T-cell (primary cell): ENCODE data around the gene SMURF1. TPM values are rescaled to one million over a fixed set of nuclear protein-coding genes. Genes with fewer than 3 reads are reported as not detected.

Source experiments
- ATAC-seq, 4 experiments: fragments of 200-7000 bp in 3 of 4; fragments of 150-1000 bp in 1 of 4; cut with Tn5 transposase; replicated peaks in 1 of 4; 1 replicate in 3 of 4; 2 replicates in 1 of 4; pipeline ENCODE4 v1.10.0; 2021; ENCODE audit warnings: moderate library complexity in 3 of 4, mild to moderate bottlenecking in 2 of 4, moderate number of reproducible peaks in 1 of 4
- CTCF ChIA-PET, 2 donors: fragments of 300-600 bp; sonication (Branson Sonifier 250); formaldehyde crosslinking; loops; one replicate each; lab custom pipeline; 2022; ENCODE audit warnings: antibody characterized with exemption in 2 of 2; lab: Charles Lee
- POLR2A ChIA-PET, 2 donors: fragments of 300-600 bp; sonication (Branson Sonifier 250); formaldehyde crosslinking; loops; one replicate each; lab custom pipeline; 2022; ENCODE audit warnings: antibody characterized with exemption in 2 of 2; lab: Charles Lee
- DNase-seq, 35 experiments: peaks; one replicate each; pipeline versions ENCODE4 v3.0.0 to v3.0.0-alpha.2; 2013 to 2023
- H3K27ac ChIP-seq: one replicate; pipeline ENCODE4 v1.5.1; 2013; ENCODE audit warnings: low read length
- H3K27me3 ChIP-seq, 2 experiments: replicated peaks in 1 of 2; 1 replicate in 1 of 2; 2 replicates in 1 of 2; pipeline versions ENCODE4 v1.6.1 to v1.7.0; 2013; ENCODE audit warnings: low read length in 1 of 2, mixed read lengths in 1 of 2; ENCODE audit not compliant: control insufficient read depth in 2 of 2, insufficient read depth in 2 of 2; ENCODE audit errors: extremely low read depth in 1 of 2
- H3K36me3 ChIP-seq, 2 donors: 1 replicate in 1 of 2; 2 replicates in 1 of 2; pipeline versions ENCODE4 v1.6.1 to v1.7.0; 2013; ENCODE audit warnings: low read length in 1 of 2; ENCODE audit not compliant: control insufficient read depth in 2 of 2, insufficient read depth in 1 of 2; ENCODE audit errors: extremely low read depth in 1 of 2
- H3K4me1 ChIP-seq, 2 experiments: 1 replicate in 1 of 2; 2 replicates in 1 of 2; pipeline versions ENCODE4 v1.6.1 to v1.7.0; 2013; ENCODE audit warnings: low read length in 2 of 2, mixed read lengths in 1 of 2; ENCODE audit not compliant: insufficient read depth in 2 of 2, control insufficient read depth in 1 of 2; ENCODE audit errors: extremely low read depth in 1 of 2
- H3K4me3 ChIP-seq, 2 donors: 1 replicate in 1 of 2; 2 replicates in 1 of 2; pipeline versions ENCODE4 v1.5.1 to v1.7.0; 2013; ENCODE audit warnings: mild to moderate bottlenecking in 2 of 2, low read length in 1 of 2, moderate library complexity in 1 of 2; ENCODE audit not compliant: control insufficient read depth in 1 of 2; ENCODE audit errors: extremely low read depth in 1 of 2
- H3K9me3 ChIP-seq: 2 replicates; pipeline ENCODE4 v1.7.0; 2013
- H3K27ac Mint-ChIP-seq, 2 donors: one replicate each; pipeline ENCODE4 v1.8.0; 2020 to 2021; ENCODE audit warnings: mild to moderate bottlenecking in 2 of 2, mixed read lengths in 2 of 2
- H3K27me3 Mint-ChIP-seq, 2 donors: one replicate each; pipeline ENCODE4 v1.8.0; 2021 to 2022; ENCODE audit warnings: mixed read lengths in 2 of 2
- H3K36me3 Mint-ChIP-seq: one replicate; pipeline ENCODE4 v1.8.0; 2021; ENCODE audit warnings: mixed read lengths
- H3K4me1 Mint-ChIP-seq, 3 donors: one replicate each; pipeline ENCODE4 v1.8.0; 2020 to 2022; ENCODE audit warnings: mixed read lengths in 3 of 3, mild to moderate bottlenecking in 1 of 3
- H3K4me3 Mint-ChIP-seq, 3 donors: one replicate each; pipeline ENCODE4 v1.8.0; 2020 to 2022; ENCODE audit warnings: mild to moderate bottlenecking in 3 of 3, mixed read lengths in 3 of 3, moderate library complexity in 3 of 3
- H3K9me3 Mint-ChIP-seq, 3 donors: one replicate each; pipeline ENCODE4 v1.8.0; 2020 to 2022; ENCODE audit warnings: mixed read lengths in 3 of 3
- WGBS: methylation state at CpG from one replicate; pipeline ENCODE4 v1.1.5; 2013; ENCODE audit warnings: missing lambda C conversion rate; ENCODE audit not compliant: insufficient coverage; 5-methylcytosine and 5-hydroxymethylcytosine counted together
- total RNA-seq, 35 experiments: library from RNA in 6 of 35; stranded (reverse) in 6 of 35; fragments of 120-200 nt in 1 of 35; gene quantifications; one replicate each; pipeline versions ENCODE4 v1.2.1 to v1.2.4 and lab custom pipeline; 2013 to 2026

SMURF1 gene
- total RNA-seq, 5 donors from 2014 or later (not counting 1 experiment from before 2014, with no cell fraction given) = 21.6 to 26.4 (median 22.7) TPM

GRCh38 chr7:99120501-99120900 is 23.4 kb downstream of the SMURF1 start:
- no peaks in the 10 kb centered on the region for H3K9me3 ChIP-seq
- Mint-ChIP-seq H3K4me1 (peaks cover 43 to 65% (median 63%) of the 10 kb centered on the region in 3 donors), H3K4me3 (no peak overlapping the region), H3K9me3 (peaks cover 0 to 9% (median 0%) of the 10 kb centered on the region in 3 donors), H3K36me3 (peaks cover 36% of the 10 kb centered on the region), H3K27me3 (no peaks in the 10 kb centered on the region), H3K27ac (no peak overlapping the region)
- ChIA-PET POLR2A (interaction anchor here in 1 of 2 donors (0.6 kb wide), 2 partner anchors 15 to 1438 kb away, joined by 3 to 11 read pairs; no protein-coding TSS in a partner anchor), CTCF (interaction anchor here in 1 of 2 donors (0.5 kb wide), 1 partner anchor 17 kb away, joined by 3 read pairs; no protein-coding TSS in a partner anchor)
- H3K4me1 ChIP-seq = peaks cover 6 to 7% of the 10 kb centered on the region in 2 experiments
- 17% methylated on average over 1 of the region's 2 CpGs for WGBS
- DNase-seq = no peak
- H3K4me3 ChIP-seq = no peak overlapping the region
- H3K36me3 ChIP-seq = peaks cover 0 to 4% of the 10 kb centered on the region in 2 donors
- no peak for ATAC-seq
- no peak overlapping the region for H3K27ac ChIP-seq
- no peaks in the 10 kb centered on the region for H3K27me3 ChIP-seq

GRCh38 chr7:99118077-99118476 is 25.8 kb downstream of the SMURF1 start:
- DNase-seq (no peak), ATAC-seq (no peak)
- peaks cover 0 to 4% of the 10 kb centered on the region in 2 donors for H3K36me3 ChIP-seq
- CTCF ChIA-PET = no interaction called here
- H3K4me1 ChIP-seq = peaks cover 4 to 5% of the 10 kb centered on the region in 2 experiments
- H3K27me3 Mint-ChIP-seq = no peaks in the 10 kb centered on the region
- no peak overlapping the region for H3K4me3 ChIP-seq
- no peak overlapping the region for H3K4me3 Mint-ChIP-seq
- H3K27ac ChIP-seq = no peak overlapping the region
- POLR2A ChIA-PET = interaction anchor here in 1 of 2 donors (0.5 kb wide), 1 partner anchor 258 kb away, joined by 5 read pairs; no protein-coding TSS in a partner anchor
- H3K9me3 ChIP-seq = no peaks in the 10 kb centered on the region
- H3K36me3 Mint-ChIP-seq = peaks cover 48% of the 10 kb centered on the region
- no CpG with 5 or more reads among the region's 2 CpGs for WGBS
- H3K9me3 Mint-ChIP-seq = peaks cover 3 to 21% (median 8%) of the 10 kb centered on the region in 3 donors
- no peaks in the 10 kb centered on the region for H3K27me3 ChIP-seq
- H3K27ac Mint-ChIP-seq = no peak overlapping the region
- H3K4me1 Mint-ChIP-seq = peaks cover 43 to 55% (median 52%) of the 10 kb centered on the region in 3 donors

- Histone ChIP-seq H3K4me3 (no peak overlapping the region), H3K27me3 (no peaks in the 10 kb centered on the region), H3K36me3 (peaks cover 0 to 4% of the 10 kb centered on the region in 2 donors), H3K27ac (no peak overlapping the region), H3K4me1 (peaks cover 4 to 12% of the 10 kb centered on the region in 2 experiments), H3K9me3 (no peaks in the 10 kb centered on the region)
- WGBS = no CpG with 5 or more reads among the region's 1 CpG
- Mint-ChIP-seq H3K27ac (no peak overlapping the region), H3K4me3 (no peak overlapping the region), H3K27me3 (no peaks in the 10 kb centered on the region), H3K4me1 (peaks cover 52 to 63% (median 60%) of the 10 kb centered on the region in 3 donors), H3K36me3 (peaks cover 44% of the 10 kb centered on the region), H3K9me3 (peaks cover 3 to 22% (median 8%) of the 10 kb centered on the region in 3 donors)
- DNase-seq = no peak
- no peak for ATAC-seq
- POLR2A ChIA-PET = no interaction called here
- CTCF ChIA-PET = no interaction called here
Observed at GRCh38 chr7:99116144-99116543, 27.8 kb downstream of the SMURF1 start.

- H3K36me3 Mint-ChIP-seq = peaks cover 38% of the 10 kb centered on the region
- Histone ChIP-seq H3K9me3 (no peaks in the 10 kb centered on the region), H3K36me3 (peaks cover 0 to 4% of the 10 kb centered on the region in 2 donors), H3K4me3 (no peak overlapping the region), H3K27me3 (no peaks in the 10 kb centered on the region), H3K27ac (no peak overlapping the region), H3K4me1 (peaks cover 4 to 10% of the 10 kb centered on the region in 2 experiments)
- ChIA-PET CTCF (interaction anchor here in 1 of 2 donors (0.5 kb wide), 1 partner anchor 35 kb away, joined by 5 read pairs; no protein-coding TSS in a partner anchor), POLR2A (no interaction called here)
- H3K27ac Mint-ChIP-seq = no peak overlapping the region
- DNase-seq (no peak), ATAC-seq (no peak)
- WGBS = no CpG with 5 or more reads among the region's 1 CpG
- peaks cover 3 to 22% (median 8%) of the 10 kb centered on the region in 3 donors for H3K9me3 Mint-ChIP-seq
- H3K4me1 Mint-ChIP-seq = peaks cover 52 to 64% (median 59%) of the 10 kb centered on the region in 3 donors
- no peak overlapping the region for H3K4me3 Mint-ChIP-seq
- H3K27me3 Mint-ChIP-seq = no peaks in the 10 kb centered on the region
Observed at GRCh38 chr7:99115379-99115778, 28.5 kb downstream of the SMURF1 start.

- POLR2A ChIA-PET = interaction anchor here in 1 of 2 donors (0.6 kb wide), 1 partner anchor 35 kb away, joined by 4 read pairs; no protein-coding TSS in a partner anchor
- Histone ChIP-seq H3K27me3 (no peaks in the 10 kb centered on the region), H3K36me3 (no peaks in the 10 kb centered on the region), H3K27ac (no peak overlapping the region), H3K4me3 (no peak overlapping the region), H3K9me3 (no peaks in the 10 kb centered on the region), H3K4me1 (peaks cover 11 to 20% of the 10 kb centered on the region in 2 experiments)
- ATAC-seq (no peak), DNase-seq (no peak)
- Mint-ChIP-seq H3K27ac (peak overlapping the region in 1 of 2 donors; percentile 19), H3K4me1 (peaks cover 64 to 70% (median 68%) of the 10 kb centered on the region in 3 donors), H3K9me3 (peaks cover 3 to 17% (median 8%) of the 10 kb centered on the region in 3 donors), H3K36me3 (peaks cover 21% of the 10 kb centered on the region), H3K4me3 (no peak overlapping the region), H3K27me3 (no peaks in the 10 kb centered on the region)
- CTCF ChIA-PET = interaction anchor here in 1 of 2 donors (0.7 kb wide), 1 partner anchor 10 kb away, joined by 3 read pairs; no protein-coding TSS in a partner anchor
- no CpG with 5 or more reads among the region's 1 CpG for WGBS
Observed at GRCh38 chr7:99112979-99113378, 30.9 kb downstream of the SMURF1 start.

GRCh38 chr7:99112097-99112496 is 31.8 kb downstream of the SMURF1 start:
- Histone ChIP-seq H3K27me3 (no peaks in the 10 kb centered on the region), H3K9me3 (no peaks in the 10 kb centered on the region), H3K4me3 (no peak overlapping the region), H3K27ac (no peak overlapping the region), H3K4me1 (peaks cover 11 to 20% of the 10 kb centered on the region in 2 experiments), H3K36me3 (no peaks in the 10 kb centered on the region)
- ChIA-PET CTCF (no interaction called here), POLR2A (interaction anchor here in 1 of 2 donors (0.6 kb wide), 1 partner anchor 354 kb away, joined by 9 read pairs; no protein-coding TSS in a partner anchor)
- Mint-ChIP-seq H3K4me1 (peaks cover 69 to 79% (median 74%) of the 10 kb centered on the region in 3 donors), H3K9me3 (peaks cover 3 to 17% (median 8%) of the 10 kb centered on the region in 3 donors), H3K36me3 (peaks cover 18% of the 10 kb centered on the region), H3K27ac (peak overlapping the region; percentile 58 to 77), H3K4me3 (peak overlapping the region in 1 of 3 donors; percentile 33), H3K27me3 (no peaks in the 10 kb centered on the region)
- ATAC-seq (peak; percentile 56 to 73 (median 64)), DNase-seq (peak in 2 of 35 experiments; percentile 4 to 25)
- WGBS = no CpG with 5 or more reads among the region's 2 CpGs
